ENCODE results near the gene HTR3B. TPM values are rescaled to one million over a fixed set of nuclear protein-coding genes. Genes with fewer than 3 reads are reported as not detected.

Gene HTR3B
- total RNA-seq (2021), result not detected in 2 replicates
- long read RNA-seq, result 0 reads

- Histone ChIP-seq H3K23me2 (ENCODE audit: insufficient read length, low read depth, low read length, poor library complexity, severe bottlenecking) (no peaks in the 10 kb centered on the region), H3K18ac (ENCODE audit: insufficient read length, low read depth, low read length) (no peak within 1 kb of the TSS), H2AK5ac (ENCODE audit: insufficient read length, low read length) (no peak within 1 kb of the TSS), H4K5ac (ENCODE audit: insufficient read length, low read depth, low read length) (no peak within 1 kb of the TSS), H3K4ac (ENCODE audit: low read depth, low read length) (no peak within 1 kb of the TSS), H3K79me2 (ENCODE audit: insufficient read depth, low read length) (no peaks in the 10 kb centered on the region), H3K9ac (ENCODE audit: extremely low read depth, insufficient read length, low read length) (no peak within 1 kb of the TSS), H2BK15ac (ENCODE audit: low read depth, low read length) (no peak within 1 kb of the TSS), H3K4me2 (ENCODE audit: insufficient read depth, insufficient read length, low read length) (no peak within 1 kb of the TSS), H3K27ac (ENCODE audit: insufficient read length, low read depth, low read length) (no peak within 1 kb of the TSS), H2BK12ac (ENCODE audit: insufficient read length, low read depth, low read length) (no peak within 1 kb of the TSS), H2BK120ac (ENCODE audit: low read depth, low read length, poor library complexity, severe bottlenecking) (no peak within 1 kb of the TSS), H3K79me1 (ENCODE audit: insufficient read depth, low read depth, low read length, poor library complexity, severe bottlenecking) (no peaks in the 10 kb centered on the region), H2AFZ (ENCODE audit: low read length) (no peak within 1 kb of the TSS), H2BK20ac (ENCODE audit: low read depth, low read length, poor library complexity, severe bottlenecking) (no peak within 1 kb of the TSS), H3K27me3 (ENCODE audit: insufficient read depth, low read length) (no peaks in the 10 kb centered on the region), H3K23ac (ENCODE audit: insufficient read length, low read depth, low read length) (no peak within 1 kb of the TSS), H2BK5ac (ENCODE audit: insufficient read length, low read length) (no peak within 1 kb of the TSS), H4K20me1 (ENCODE audit: control insufficient read depth, insufficient read depth, insufficient read length) (peaks cover 2% of the 10 kb centered on the region), H4K8ac (replicated peaks; ENCODE audit: insufficient read length, low read depth, low read length) (no peak within 1 kb of the TSS), H3K9me3 (ENCODE audit: control insufficient read depth, low read depth, low read length) (no peaks in the 10 kb centered on the region), H3K4me1 (ENCODE audit: insufficient read depth, low read length) (peaks cover 3% of the 10 kb centered on the region; the same call in 1 of the 2 replicates), H3T11ph (ENCODE audit: low read length) (no peak within 1 kb of the TSS), H3K56ac (ENCODE audit: insufficient read length, low read depth, low read length) (no peak within 1 kb of the TSS), H4K91ac (ENCODE audit: insufficient read length, low read depth, low read length) (no peak within 1 kb of the TSS), H3K14ac (ENCODE audit: insufficient read depth, low read length) (no peak within 1 kb of the TSS)
- H3K27ac Mint-ChIP-seq, result peak within 1 kb of the TSS in 2 of 3 experiments; percentile 40 to 60; a peak in 1 of 7 replicates
- H3K27me3 Mint-ChIP-seq (ENCODE audit: low read depth), result no peaks in the 10 kb centered on the region; the same call in none of the 2 replicates
- peak within 1 kb of the TSS in 1 of 2 experiments; percentile 60; a peak in 2 of 5 replicates for H3K4me3 Mint-ChIP-seq
- WGBS (ENCODE audit: extremely low coverage, insufficient read length, low lambda C conversion rate), result no CpG with 5 or more reads among the region's 6 CpGs
- no peak for TF ChIP-seq CTCF (conservative IDR thresholded peaks at IDR 0.05)
- H3K4me1 Mint-ChIP-seq, result peaks cover 16% of the 10 kb centered on the region in 2 experiments
- no peak for DNase-seq
- H3K36me3 Mint-ChIP-seq (ENCODE audit: insufficient read depth in 1 of 3, low read depth in 3 of 3), result no peaks in the 10 kb centered on the region
- H3K9me3 Mint-ChIP-seq, result no peaks in the 10 kb centered on the region
Measured at GRCh38 chr11:113904379-113905101, at the start of gene HTR3B. HTR3B (plus strand) TSS chr11:113904796; CDS start chr11:113904934, 138 bp downstream.
